Measurements from ENCODE around the gene LNP1. TPM values are rescaled to one million over a fixed set of nuclear protein-coding genes. Genes with fewer than 3 reads are reported as not detected.
"Not testable (repeated sequence)": the region's sequence is repeated elsewhere in the genome, so short reads cannot be mapped to it uniquely, and the experiment has no call there.

The LNP1 gene
- total RNA-seq, 2 donors from 2014 or later: 3.1 to 3.2 TPM

DNA sequence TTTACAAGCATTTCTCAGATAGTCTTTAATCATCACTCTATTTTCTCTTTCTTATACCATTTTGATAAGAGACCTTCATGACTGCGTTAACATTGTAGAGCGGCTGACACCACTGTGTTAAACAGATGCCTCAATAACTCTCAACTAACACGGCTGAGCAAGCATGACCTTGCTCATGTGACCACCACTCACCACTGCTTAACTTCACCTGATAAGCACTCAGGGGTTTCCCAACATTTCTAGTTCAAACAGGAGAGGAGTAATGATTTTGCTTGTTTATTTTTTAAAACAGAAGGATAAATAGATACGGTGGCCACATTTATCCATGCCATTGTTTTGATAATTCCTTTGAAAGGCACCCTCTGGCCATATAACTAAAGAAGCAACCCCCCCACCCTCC, 53.3 kb downstream of the LNP1 start:
- Mint-ChIP-seq H3K27ac (no peak overlapping the region), H3K4me3 (no peak overlapping the region), H3K9me3 (no peaks in the 10 kb centered on the region)

DNA sequence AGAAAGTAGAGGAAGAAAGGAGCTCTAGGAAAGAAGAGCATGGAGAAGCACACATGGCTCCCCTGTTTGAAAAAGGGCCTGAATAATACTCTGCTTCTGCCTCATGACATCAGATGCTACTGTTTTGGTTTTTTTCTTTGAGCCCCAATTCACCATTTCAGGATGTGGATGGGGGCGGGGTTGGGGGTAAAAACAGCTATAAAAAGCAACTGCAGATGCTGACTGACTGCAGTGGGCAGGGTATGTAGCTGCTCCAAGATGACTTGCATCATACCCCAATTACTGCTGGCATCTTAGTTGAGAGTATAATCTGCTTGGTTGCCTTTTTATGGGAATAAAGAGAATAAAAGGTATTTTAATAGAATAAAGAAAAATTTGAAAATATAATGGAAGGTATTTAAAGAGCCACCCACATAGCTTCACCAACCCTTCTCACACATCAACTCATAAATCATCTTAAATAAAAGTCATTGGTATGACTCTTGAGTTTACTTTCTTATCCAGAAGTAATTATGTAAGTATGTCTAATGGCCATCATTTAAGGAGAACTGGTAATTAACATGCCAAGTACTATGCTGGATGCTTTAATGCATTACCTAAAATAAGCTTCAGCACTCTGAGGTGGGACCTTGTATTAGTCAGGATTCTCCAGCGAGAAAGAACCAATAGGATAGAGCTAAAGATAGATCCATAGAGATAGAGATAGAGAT, 54.7 kb downstream of the LNP1 start:
- no peak for ATAC-seq (replicated peaks in 1 of 2)
- no peaks in the 10 kb centered on the region for H3K9me3 Mint-ChIP-seq
- H3K27me3 Mint-ChIP-seq (ENCODE audit: low read depth): no peaks in the 10 kb centered on the region

More for the DNA sequence above, 53.3 kb downstream of the LNP1 start:
- no peak for ATAC-seq (replicated peaks in 1 of 2)
- H3K36me3 Mint-ChIP-seq (ENCODE audit: insufficient read depth in 2 of 2): no peaks in the 10 kb centered on the region
- no peak for DNase-seq
- H3K27me3 Mint-ChIP-seq (ENCODE audit: low read depth): no peaks in the 10 kb centered on the region
- H3K4me1 Mint-ChIP-seq (ENCODE audit: low read depth): no peaks in the 10 kb centered on the region

DNA sequence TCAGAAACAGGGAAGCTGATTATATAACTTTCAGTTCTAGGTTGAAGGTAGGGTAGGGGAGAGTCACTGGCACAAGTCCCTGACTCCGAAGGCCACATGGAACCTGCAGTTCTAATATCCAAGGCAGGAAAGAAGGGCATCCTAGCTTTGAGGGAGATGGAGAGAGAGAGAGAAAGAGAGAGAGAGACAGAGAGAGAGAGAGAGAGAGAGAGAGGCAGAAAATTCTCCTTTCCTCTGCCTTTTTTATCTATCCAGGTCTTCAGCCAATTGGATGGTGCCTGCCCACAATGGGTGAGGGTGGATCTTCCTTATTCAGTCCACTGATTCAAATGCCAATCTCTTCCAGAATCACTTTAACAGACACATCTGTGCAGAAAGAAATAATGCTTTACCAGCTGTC, 55.4 kb downstream of the LNP1 start:
- no peak for ATAC-seq (replicated peaks in 1 of 2)
- no peaks in the 10 kb centered on the region for H3K4me1 Mint-ChIP-seq (ENCODE audit: low read depth)
- no peaks in the 10 kb centered on the region for H3K27me3 Mint-ChIP-seq (ENCODE audit: low read depth)
- no peak overlapping the region for H3K27ac Mint-ChIP-seq
- no peak for DNase-seq
- H3K36me3 Mint-ChIP-seq (ENCODE audit: insufficient read depth in 2 of 2): no peaks in the 10 kb centered on the region
- H3K9me3 Mint-ChIP-seq: no peaks in the 10 kb centered on the region
- no peak overlapping the region for H3K4me3 Mint-ChIP-seq

More for the DNA sequence above, 54.7 kb downstream of the LNP1 start:
- Mint-ChIP-seq H3K27ac (no peak overlapping the region), H3K4me1 (ENCODE audit: low read depth) (no peaks in the 10 kb centered on the region), H3K4me3 (no peak overlapping the region), H3K36me3 (ENCODE audit: insufficient read depth in 2 of 2) (no peaks in the 10 kb centered on the region)
- DNase-seq: no peak

DNA sequence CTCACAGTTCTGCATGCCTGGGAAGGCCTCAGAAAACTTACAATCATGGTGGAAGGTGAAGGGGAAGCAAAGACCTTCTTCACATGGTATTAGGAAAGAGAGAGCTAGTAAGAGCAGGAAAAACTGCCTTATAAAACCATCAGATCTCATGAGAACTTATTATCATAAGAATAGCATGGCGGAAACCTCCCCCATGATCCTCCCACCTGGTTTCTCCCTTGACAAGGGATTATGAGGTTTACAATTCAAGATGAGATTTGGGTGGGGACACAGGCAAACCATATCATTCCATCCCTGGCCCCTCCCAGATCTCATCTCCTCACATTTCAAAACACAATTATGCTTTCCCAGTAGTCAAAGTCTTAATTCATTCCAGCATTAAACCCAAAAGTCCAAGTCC, 56.5 kb downstream of the LNP1 start:
- Mint-ChIP-seq H3K27ac (no peak overlapping the region), H3K4me3 (no peak overlapping the region), H3K36me3 (ENCODE audit: insufficient read depth in 2 of 2) (no peaks in the 10 kb centered on the region), H3K9me3 (no peaks in the 10 kb centered on the region), H3K27me3 (ENCODE audit: low read depth) (no peaks in the 10 kb centered on the region), H3K4me1 (ENCODE audit: low read depth) (no peaks in the 10 kb centered on the region)
- no peak for DNase-seq
- no peak for ATAC-seq (replicated peaks in 1 of 2)

DNA sequence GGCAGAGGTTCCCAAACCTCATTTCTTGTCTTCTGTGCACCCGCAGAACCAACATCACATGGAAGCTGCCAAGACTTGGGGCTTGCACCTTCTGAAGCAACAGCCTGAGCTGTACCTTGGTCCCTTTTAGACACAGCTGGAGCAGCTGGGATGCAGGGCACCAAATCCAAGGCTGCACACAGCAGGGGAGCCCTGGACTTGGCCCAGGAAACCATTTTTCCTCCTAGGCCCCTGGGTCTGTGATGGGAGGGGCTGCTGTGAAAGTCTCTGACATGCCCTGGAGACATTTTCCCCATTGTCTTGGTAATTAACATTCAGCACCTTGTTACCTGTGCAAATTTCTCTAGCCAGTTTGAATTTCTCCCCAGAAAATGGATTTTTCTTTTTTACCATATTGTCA, 57.5 kb downstream of the LNP1 start:
- DNase-seq (no peak), ATAC-seq (replicated peaks in 1 of 2) (no peak)
- Mint-ChIP-seq H3K4me1 (ENCODE audit: low read depth) (no peaks in the 10 kb centered on the region), H3K27ac (no peak overlapping the region), H3K36me3 (ENCODE audit: insufficient read depth in 2 of 2) (no peaks in the 10 kb centered on the region), H3K9me3 (no peaks in the 10 kb centered on the region), H3K4me3 (no peak overlapping the region), H3K27me3 (ENCODE audit: low read depth) (no peaks in the 10 kb centered on the region)

DNA sequence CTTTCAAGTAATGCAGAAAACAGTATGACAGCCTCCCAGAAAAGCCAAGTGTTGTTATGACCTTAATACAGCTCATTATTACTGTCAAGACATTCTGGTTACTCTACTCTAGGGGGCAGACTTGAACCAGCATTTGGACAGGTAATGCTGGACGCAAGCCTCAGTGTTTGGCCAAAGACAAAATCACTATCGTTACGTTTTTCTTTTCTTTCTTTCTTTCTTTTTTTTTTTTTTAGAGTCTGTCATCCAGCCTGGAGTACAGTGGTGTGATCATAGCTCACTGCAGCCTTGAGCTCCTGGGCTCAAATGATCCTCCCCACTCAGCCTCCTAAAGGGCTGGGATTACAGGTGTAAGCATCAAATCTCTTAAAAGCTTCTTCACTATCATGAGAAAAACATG, 61.7 kb downstream of the LNP1 start:
- Mint-ChIP-seq H3K4me1 (ENCODE audit: low read depth) (peaks cover 12% of the 10 kb centered on the region), H3K9me3 (no peaks in the 10 kb centered on the region), H3K4me3 (no peak overlapping the region), H3K36me3 (ENCODE audit: insufficient read depth in 2 of 2) (no peaks in the 10 kb centered on the region), H3K27ac (no peak overlapping the region), H3K27me3 (ENCODE audit: low read depth) (no peaks in the 10 kb centered on the region)
- ATAC-seq (replicated peaks in 1 of 2) (peak; percentile 87 to 90), DNase-seq (peak; percentile 17 to 32)

DNA sequence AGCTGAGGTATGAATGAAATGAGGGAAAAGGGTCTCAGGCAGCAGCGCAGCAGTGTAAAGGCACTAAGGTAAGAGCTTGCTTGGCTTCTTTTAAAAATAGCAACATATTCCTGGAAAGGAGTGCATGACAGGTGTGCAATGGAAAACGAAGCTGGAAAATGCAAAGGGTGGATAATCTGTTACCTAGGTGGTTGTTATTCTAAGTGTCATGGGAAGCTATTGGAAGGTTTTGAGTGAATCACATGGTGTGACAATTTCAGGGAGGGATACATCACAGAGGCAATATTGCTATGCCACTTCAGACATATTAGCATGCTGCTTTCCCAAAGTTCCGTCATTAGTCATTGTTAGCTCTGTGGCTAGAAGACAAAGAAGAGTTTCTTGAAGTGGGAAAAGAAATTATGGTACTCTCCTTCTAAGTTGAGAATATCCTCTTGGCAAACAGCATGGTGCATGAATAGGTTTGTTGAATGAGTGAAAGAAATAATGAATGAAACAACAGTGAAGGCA, 62.4 kb downstream of the LNP1 start:
- DNase-seq (no peak), ATAC-seq (replicated peaks in 1 of 2) (no peak)
- no peak overlapping the region for H3K27ac Mint-ChIP-seq
- H3K4me1 Mint-ChIP-seq (ENCODE audit: low read depth): peaks cover 12% of the 10 kb centered on the region
- H3K36me3 Mint-ChIP-seq (ENCODE audit: insufficient read depth in 2 of 2): no peaks in the 10 kb centered on the region
- no peaks in the 10 kb centered on the region for H3K27me3 Mint-ChIP-seq (ENCODE audit: low read depth)
- no peaks in the 10 kb centered on the region for H3K9me3 Mint-ChIP-seq
- no peak overlapping the region for H3K4me3 Mint-ChIP-seq

DNA sequence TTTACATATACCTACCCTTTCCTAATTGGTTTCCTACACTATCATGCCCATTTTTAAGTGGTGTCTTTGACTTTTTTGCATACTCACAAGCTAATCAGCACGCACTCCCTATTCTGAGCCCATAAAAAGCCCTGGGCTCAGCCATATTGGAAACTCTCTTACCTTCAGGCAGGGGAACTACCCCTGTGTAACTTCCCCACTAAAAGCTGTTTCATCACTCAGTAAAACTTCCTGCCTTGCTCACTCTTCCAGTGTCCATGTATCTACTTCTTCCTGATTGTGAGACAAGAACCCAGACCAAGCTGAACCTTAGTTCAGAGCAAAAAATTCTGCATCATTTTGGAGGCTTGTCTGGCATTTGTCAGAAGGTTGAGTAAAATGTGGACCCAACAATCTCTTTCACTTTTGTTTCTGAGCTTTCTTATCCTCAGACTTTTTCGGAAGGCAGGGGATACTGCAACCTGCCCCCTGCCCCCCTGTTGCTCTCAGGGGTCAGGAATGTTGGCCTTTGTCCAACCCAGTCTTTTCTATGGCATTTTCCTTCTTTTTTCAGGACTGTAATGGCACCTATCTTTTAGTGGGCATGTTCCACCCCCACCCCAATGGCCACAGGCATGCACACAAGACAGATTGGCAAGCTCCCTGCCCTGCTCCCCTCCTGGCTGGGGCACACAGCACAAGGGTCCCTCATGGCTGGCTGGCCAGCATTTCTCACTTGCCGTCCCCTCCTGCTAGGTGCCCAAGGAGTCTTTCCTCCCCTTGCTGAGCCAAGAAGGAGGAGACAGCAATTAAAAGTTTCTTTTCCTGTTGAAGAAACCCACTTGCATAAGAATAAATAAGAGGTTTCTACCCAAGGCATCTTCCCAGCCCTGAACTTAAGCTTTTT, 64.8 kb downstream of the LNP1 start:
- Mint-ChIP-seq H3K4me3 (peak overlapping the region in 1 of 2 donors; percentile 47), H3K4me1 (ENCODE audit: low read depth) (peaks cover 12% of the 10 kb centered on the region), H3K9me3 (peaks cover 0 to 5% of the 10 kb centered on the region in 2 donors), H3K27me3 (ENCODE audit: low read depth) (no peaks in the 10 kb centered on the region), H3K27ac (no peak overlapping the region), H3K36me3 (ENCODE audit: insufficient read depth in 2 of 2) (peaks cover 3 to 4% of the 10 kb centered on the region in 2 donors)
- ATAC-seq (replicated peaks in 1 of 2): peak; percentile 25 to 68
- no peak for DNase-seq

DNA sequence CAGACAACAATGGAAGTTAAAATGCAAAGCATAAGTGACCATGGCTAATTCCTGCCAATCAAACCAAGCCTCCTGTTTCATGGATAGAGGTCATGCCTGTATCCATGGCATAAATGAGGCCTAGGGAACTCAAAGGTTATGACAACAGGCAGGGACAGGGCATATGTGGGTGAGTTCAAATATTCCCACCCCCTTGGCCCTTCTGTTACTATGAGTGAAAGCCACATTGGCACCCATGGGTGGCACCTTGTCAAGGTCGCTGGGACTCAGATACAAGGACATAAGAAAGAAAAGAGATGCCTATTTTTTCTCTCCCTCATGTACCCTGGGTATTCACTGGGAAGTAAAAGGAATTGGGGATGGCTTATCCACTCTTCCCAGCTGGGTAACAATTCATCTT, 65.8 kb downstream of the LNP1 start:
- H3K36me3 Mint-ChIP-seq (ENCODE audit: insufficient read depth in 2 of 2): peaks cover 3 to 4% of the 10 kb centered on the region in 2 donors
- no peak for DNase-seq
- no peaks in the 10 kb centered on the region for H3K27me3 Mint-ChIP-seq (ENCODE audit: low read depth)
- peaks cover 12% of the 10 kb centered on the region for H3K4me1 Mint-ChIP-seq (ENCODE audit: low read depth)
- H3K4me3 Mint-ChIP-seq: no peak overlapping the region
- H3K9me3 Mint-ChIP-seq: peaks cover 0 to 5% of the 10 kb centered on the region in 2 donors
- H3K27ac Mint-ChIP-seq: no peak overlapping the region
- no peak for ATAC-seq (replicated peaks in 1 of 2)

DNA sequence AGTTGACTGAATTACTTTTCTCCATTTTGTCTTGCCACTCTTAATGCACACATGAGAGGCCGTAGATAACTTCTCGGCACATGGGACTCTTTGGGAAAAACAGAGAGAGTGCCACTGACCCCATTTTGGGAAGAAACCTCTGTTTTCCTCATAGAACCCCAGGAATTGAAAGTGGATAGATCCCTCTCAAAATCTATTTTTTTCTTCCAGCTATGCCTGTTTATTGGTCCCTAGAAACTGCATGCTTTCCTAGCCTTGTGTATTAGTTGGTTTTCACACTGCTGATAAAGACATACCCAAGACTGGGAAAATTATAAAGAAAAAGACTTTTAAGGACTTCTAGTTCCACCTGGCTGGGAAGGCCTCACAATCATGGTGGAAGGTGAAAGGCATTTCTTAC, 67.3 kb downstream of the LNP1 start:
- H3K9me3 Mint-ChIP-seq: peaks cover 0 to 5% of the 10 kb centered on the region in 2 donors
- H3K4me1 Mint-ChIP-seq (ENCODE audit: low read depth): peaks cover 12% of the 10 kb centered on the region
- no peak for ATAC-seq (replicated peaks in 1 of 2)
- H3K27me3 Mint-ChIP-seq (ENCODE audit: low read depth): no peaks in the 10 kb centered on the region
- peaks cover 3 to 4% of the 10 kb centered on the region in 2 donors for H3K36me3 Mint-ChIP-seq (ENCODE audit: insufficient read depth in 2 of 2)
- no peak for DNase-seq
- H3K27ac Mint-ChIP-seq: no peak overlapping the region
- H3K4me3 Mint-ChIP-seq: no peak overlapping the region

DNA sequence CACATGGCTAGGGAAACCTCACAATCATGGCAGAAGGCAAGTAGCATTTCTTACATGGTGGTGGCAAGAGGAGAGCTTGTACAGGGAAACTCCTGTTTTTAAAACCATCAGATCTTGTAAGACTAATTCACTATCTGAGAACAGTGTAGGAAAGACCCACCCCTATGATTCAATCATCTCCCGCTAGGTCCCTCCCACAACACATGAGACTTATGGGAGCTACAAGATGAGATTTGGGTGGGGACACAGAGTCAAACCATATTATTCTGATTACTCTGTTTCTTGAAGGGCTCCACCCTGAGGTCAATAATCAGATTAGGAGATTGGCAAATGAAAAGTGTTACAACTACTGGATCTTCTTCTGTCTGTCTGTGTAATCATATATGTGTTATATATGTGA, 69.6 kb downstream of the LNP1 start:
- peaks cover 10% of the 10 kb centered on the region for H3K4me1 Mint-ChIP-seq (ENCODE audit: low read depth)
- peaks cover 3 to 4% of the 10 kb centered on the region in 2 donors for H3K36me3 Mint-ChIP-seq (ENCODE audit: insufficient read depth in 2 of 2)
- H3K9me3 Mint-ChIP-seq: peaks cover 0 to 5% of the 10 kb centered on the region in 2 donors
- H3K27ac Mint-ChIP-seq: no peak overlapping the region
- DNase-seq (no peak), ATAC-seq (replicated peaks in 1 of 2) (no peak)
- no peaks in the 10 kb centered on the region for H3K27me3 Mint-ChIP-seq (ENCODE audit: low read depth)
- no peak overlapping the region for H3K4me3 Mint-ChIP-seq

DNA sequence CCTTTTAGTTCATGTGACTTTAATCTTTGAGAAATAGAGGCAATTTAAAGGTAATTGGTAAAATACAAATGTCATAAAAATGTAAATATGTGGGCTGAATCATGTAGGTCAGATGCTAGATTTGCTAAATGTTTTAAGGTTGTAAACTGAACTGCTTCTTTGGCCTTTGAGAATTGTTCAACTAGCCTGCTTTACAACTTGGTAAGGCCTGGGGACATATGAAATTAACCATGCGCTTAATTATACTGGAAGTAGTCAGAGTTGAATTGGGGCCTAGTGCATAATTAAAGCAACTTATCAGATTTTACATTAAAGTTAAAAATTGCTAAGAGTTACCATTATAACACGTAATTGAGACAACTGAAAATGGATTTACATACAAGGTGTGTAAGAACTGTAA, 70.1 kb downstream of the LNP1 start:
- H3K9me3 Mint-ChIP-seq: peaks cover 0 to 5% of the 10 kb centered on the region in 2 donors
- H3K36me3 Mint-ChIP-seq (ENCODE audit: insufficient read depth in 2 of 2): peaks cover 3 to 4% of the 10 kb centered on the region in 2 donors
- H3K4me1 Mint-ChIP-seq (ENCODE audit: low read depth): peaks cover 5% of the 10 kb centered on the region
- ATAC-seq (replicated peaks in 1 of 2): no peak
- DNase-seq: no peak
- H3K4me3 Mint-ChIP-seq: no peak overlapping the region
- H3K27me3 Mint-ChIP-seq (ENCODE audit: low read depth): no peaks in the 10 kb centered on the region
- H3K27ac Mint-ChIP-seq: no peak overlapping the region

DNA sequence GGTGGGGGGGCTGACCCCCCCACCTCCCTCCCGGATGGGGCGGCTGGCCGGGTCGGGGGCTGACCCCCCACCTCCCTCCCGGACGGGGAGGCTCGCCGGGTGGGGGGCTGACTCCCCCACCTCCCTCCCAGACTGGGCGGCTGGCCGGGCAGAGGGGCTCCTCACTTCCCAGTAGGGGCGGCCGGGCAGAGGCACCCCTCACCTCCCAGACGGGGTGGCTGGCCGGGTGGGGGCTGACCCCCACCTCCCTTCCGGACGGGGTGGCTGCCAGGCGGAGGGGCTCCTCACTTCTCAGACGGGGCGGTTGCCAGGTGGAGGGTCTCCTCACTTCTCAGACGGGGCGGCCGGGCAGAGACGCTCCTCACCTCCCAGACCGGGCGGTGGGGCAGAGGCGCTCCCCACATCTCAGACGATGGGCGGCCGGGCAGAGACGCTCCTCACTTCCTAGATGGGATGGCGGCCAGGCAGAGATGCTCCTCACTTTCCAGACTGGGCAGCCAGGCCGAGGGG, 76.6 kb downstream of the LNP1 start:
- not testable (repeated sequence) for H3K9me3 Mint-ChIP-seq; H3K27ac Mint-ChIP-seq; DNase-seq; H3K4me1 Mint-ChIP-seq (ENCODE audit: low read depth); ATAC-seq (replicated peaks in 1 of 2); H3K27me3 Mint-ChIP-seq (ENCODE audit: low read depth); H3K4me3 Mint-ChIP-seq; H3K36me3 Mint-ChIP-seq (ENCODE audit: insufficient read depth in 2 of 2)

All from activated T-cell treated with anti-CD3 and anti-CD28 coated beads, Interleukin-2, amount 50 U/mL, for 72 hours (primary cell).